Measurements from ENCODE around the gene PFDN4. TPM values are rescaled to one million over a fixed set of nuclear protein-coding genes. Genes with fewer than 3 reads are reported as not detected.
"Not testable (repeated sequence)": the region's sequence is repeated elsewhere in the genome, so short reads cannot be mapped to it uniquely, and the experiment has no call there.

The PFDN4 gene
- total RNA-seq, 1 donor from 2014 or later: 72.6 TPM

DNA sequence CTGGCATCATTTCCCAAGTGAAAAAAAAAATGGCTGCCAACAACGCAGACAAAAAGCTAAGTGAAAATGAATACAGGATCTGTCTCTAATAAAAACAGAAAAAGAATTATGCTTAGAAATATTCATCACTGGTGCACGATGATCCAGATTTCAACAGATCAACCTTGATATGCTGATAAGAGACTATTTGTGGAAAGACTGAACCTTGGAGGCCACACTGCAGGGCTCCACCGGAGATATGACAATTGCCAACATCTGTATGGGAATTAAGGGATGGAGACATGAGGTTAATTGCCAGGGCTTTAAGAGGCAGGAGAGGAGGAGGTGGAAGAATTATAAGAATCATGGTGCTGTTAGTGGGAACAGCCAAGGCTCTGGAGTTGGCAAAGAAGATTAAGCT lies 48.3 kb downstream of the PFDN4 start:
- Mint-ChIP-seq H3K4me3 (no peak overlapping the region), H3K36me3 (ENCODE audit: low read depth) (no peaks in the 10 kb centered on the region), H3K27me3 (ENCODE audit: insufficient read depth) (no peaks in the 10 kb centered on the region), H3K9me3 (no peaks in the 10 kb centered on the region), H3K4me1 (ENCODE audit: low read depth) (no peaks in the 10 kb centered on the region), H3K27ac (no peak overlapping the region)
- intact Hi-C loops (cut with micrococcal nuclease): no loop called here
- DNase-seq (ENCODE audit: low spot score): no peak

DNA sequence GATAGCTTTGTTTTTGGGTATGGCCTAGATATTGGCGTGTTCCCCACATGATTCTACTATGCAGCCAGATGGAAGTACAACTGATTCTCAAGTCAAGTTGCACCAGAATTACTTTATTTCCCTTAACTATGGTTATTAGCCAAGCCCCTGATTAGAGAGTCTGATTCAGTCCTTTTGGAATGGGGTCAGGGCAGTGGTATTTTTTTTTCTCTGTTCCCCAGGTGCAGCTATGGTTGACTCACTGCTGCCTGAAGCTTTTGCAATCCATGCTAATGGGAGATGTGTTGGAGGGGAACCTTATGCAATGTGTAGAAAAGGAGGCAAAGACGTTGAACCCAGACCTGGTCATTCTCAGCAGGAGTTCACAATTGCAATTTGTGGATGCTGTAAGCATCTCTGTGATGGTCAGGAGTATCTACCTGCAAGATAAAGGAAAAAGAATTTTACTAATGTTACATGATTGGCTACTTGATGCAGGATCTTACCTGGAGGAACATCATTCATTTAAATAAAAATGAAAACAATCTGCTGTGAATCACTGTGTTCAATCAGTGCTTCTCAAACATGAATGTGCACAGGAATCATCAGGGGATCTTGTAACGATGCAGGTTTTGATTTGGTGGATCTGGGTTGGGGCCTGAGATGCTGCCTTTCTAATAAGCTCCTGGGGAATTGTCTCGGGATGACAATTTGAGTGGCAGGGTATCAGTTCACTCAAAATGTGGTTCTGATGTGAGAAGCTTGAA lies 49.4 kb downstream of the PFDN4 start:
- intact Hi-C loops (cut with micrococcal nuclease): no loop called here
- DNase-seq (ENCODE audit: low spot score): no peak
- Mint-ChIP-seq H3K4me3 (no peak overlapping the region), H3K36me3 (ENCODE audit: low read depth) (no peaks in the 10 kb centered on the region), H3K9me3 (no peaks in the 10 kb centered on the region), H3K27me3 (ENCODE audit: insufficient read depth) (no peaks in the 10 kb centered on the region), H3K27ac (no peak overlapping the region), H3K4me1 (ENCODE audit: low read depth) (no peaks in the 10 kb centered on the region)

DNA sequence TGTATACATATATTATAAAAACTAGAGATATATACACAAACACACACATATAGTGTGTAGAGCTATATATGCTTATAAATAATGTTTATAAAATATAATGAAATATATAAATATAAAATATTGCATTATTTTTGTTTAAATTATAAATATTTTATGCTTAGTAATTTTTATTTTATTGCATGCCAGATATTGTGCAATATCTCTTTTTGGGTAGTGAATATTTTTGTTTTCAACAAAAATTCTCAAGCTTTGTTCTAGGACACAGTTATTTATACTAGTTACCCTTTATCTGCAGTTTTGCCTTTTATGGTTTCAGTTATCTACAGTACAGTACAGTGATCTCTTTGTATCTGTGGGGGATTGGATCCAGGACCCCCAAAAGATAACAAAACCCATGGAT lies 52.2 kb downstream of the PFDN4 start:
- no peak overlapping the region for H3K27ac Mint-ChIP-seq

DNA sequence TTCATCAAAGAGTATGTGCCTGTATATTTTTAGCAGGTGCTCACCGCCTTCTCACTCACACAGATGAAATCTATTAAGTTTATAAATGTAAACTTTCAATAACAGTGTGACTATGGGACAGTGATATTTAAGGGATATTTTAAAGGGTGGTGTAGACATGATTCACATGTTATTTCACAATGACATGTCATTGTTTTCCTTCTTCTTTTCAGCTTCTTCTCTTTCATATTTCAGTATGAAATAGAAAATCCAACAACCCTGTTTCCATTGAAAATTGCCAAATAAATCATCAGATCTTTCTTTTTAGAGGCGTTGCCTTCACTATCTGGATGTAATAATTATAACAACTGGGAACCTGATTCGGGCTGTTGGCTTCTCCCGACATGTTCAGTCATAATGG lies 54.8 kb downstream of the PFDN4 start:
- no peaks in the 10 kb centered on the region for H3K9me3 Mint-ChIP-seq
- H3K4me1 Mint-ChIP-seq (ENCODE audit: low read depth): no peaks in the 10 kb centered on the region
- H3K36me3 Mint-ChIP-seq (ENCODE audit: low read depth): no peaks in the 10 kb centered on the region
- DNase-seq (ENCODE audit: low spot score): no peak
- no peak overlapping the region for H3K4me3 Mint-ChIP-seq
- intact Hi-C loops (cut with micrococcal nuclease): no loop called here
- no peaks in the 10 kb centered on the region for H3K27me3 Mint-ChIP-seq (ENCODE audit: insufficient read depth)
- no peak overlapping the region for H3K27ac Mint-ChIP-seq

More for the DNA sequence above, 52.2 kb downstream of the PFDN4 start:
- no peaks in the 10 kb centered on the region for H3K27me3 Mint-ChIP-seq (ENCODE audit: insufficient read depth)
- intact Hi-C loops (cut with micrococcal nuclease): no loop called here
- no peaks in the 10 kb centered on the region for H3K4me1 Mint-ChIP-seq (ENCODE audit: low read depth)
- no peaks in the 10 kb centered on the region for H3K9me3 Mint-ChIP-seq
- no peak overlapping the region for H3K4me3 Mint-ChIP-seq
- no peaks in the 10 kb centered on the region for H3K36me3 Mint-ChIP-seq (ENCODE audit: low read depth)
- no peak for DNase-seq (ENCODE audit: low spot score)

DNA sequence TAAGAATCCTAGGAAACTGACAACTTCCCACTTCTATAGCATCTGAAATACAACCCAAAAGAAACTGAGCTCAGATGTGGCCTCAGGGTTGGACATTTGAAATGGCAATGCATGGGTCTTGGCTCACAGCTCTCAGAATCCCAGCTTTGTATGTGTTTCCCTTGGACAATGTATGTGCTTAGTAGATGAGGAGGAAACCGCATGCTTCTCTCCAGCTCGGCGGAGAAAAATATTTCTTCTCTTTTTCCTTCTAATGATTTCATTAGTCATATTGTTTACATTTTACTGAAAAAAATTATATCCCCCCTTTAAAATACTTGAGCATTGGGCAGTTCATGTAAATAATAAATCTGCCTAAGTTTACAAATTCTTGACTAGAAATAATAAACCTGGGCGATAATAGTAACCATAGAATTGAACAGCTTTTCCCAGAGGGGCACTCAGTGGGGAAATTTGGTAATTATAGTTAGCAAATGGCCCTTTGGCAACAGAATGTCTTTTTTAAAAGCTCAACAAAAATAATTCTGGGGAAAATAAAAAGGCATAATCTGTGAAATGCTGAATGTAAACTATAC lies 55.3 kb downstream of the PFDN4 start:
- Mint-ChIP-seq H3K36me3 (ENCODE audit: low read depth) (no peaks in the 10 kb centered on the region), H3K27me3 (ENCODE audit: insufficient read depth) (no peaks in the 10 kb centered on the region), H3K4me1 (ENCODE audit: low read depth) (no peaks in the 10 kb centered on the region), H3K27ac (no peak overlapping the region), H3K9me3 (no peaks in the 10 kb centered on the region), H3K4me3 (no peak overlapping the region)
- DNase-seq (ENCODE audit: low spot score): no peak
- intact Hi-C loops (cut with micrococcal nuclease): no loop called here

DNA sequence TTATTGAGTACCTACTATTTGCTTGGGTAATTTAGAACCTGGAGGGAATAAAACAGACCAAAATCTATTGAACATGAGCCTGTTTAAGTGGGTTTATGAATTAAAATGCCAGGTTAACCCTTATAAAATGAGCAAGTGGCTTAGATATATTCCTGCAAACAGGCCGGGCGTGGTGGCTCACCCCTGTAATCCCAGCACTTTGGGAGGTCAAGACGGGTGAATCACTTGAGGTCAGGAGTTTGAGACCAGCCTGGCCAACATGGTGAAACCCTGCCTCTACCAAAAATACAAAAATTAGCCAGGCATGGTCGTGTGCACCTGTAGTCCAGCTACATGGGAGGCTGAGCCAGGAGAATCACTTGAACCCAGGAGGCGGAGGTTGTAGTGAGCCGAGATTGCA lies 57.9 kb downstream of the PFDN4 start:
- not testable (repeated sequence) for H3K4me1 Mint-ChIP-seq (ENCODE audit: low read depth); DNase-seq (ENCODE audit: low spot score)

DNA sequence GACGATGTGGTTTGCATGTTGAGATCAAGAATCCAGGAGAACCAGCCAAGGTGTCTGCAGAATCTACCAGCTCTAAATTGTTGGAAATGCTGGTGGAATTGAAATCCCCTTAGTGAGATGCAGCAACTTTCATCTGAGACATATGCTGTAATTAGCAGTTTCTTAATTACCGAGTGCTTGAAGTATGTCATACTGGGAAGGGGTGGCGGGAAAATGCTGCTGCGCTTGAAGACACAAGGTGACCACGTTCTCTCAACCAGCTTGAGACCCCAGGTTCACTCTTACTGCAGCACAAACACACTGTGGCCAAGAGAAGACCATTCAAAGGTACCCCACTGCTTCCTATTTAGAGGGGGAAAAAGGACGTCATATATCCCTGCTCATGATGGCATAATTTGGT lies 59.0 kb downstream of the PFDN4 start:
- Mint-ChIP-seq H3K4me3 (no peak overlapping the region), H3K27ac (no peak overlapping the region), H3K27me3 (ENCODE audit: insufficient read depth) (no peaks in the 10 kb centered on the region), H3K9me3 (no peaks in the 10 kb centered on the region), H3K4me1 (ENCODE audit: low read depth) (no peaks in the 10 kb centered on the region), H3K36me3 (ENCODE audit: low read depth) (no peaks in the 10 kb centered on the region)
- no peak for DNase-seq (ENCODE audit: low spot score)
- intact Hi-C loops (cut with micrococcal nuclease): no loop called here

More for the DNA sequence above, 57.9 kb downstream of the PFDN4 start:
- H3K4me3 Mint-ChIP-seq; H3K9me3 Mint-ChIP-seq; H3K27ac Mint-ChIP-seq; H3K36me3 Mint-ChIP-seq (ENCODE audit: low read depth); intact Hi-C loops (cut with micrococcal nuclease); H3K27me3 Mint-ChIP-seq (ENCODE audit: insufficient read depth): not testable (repeated sequence)

DNA sequence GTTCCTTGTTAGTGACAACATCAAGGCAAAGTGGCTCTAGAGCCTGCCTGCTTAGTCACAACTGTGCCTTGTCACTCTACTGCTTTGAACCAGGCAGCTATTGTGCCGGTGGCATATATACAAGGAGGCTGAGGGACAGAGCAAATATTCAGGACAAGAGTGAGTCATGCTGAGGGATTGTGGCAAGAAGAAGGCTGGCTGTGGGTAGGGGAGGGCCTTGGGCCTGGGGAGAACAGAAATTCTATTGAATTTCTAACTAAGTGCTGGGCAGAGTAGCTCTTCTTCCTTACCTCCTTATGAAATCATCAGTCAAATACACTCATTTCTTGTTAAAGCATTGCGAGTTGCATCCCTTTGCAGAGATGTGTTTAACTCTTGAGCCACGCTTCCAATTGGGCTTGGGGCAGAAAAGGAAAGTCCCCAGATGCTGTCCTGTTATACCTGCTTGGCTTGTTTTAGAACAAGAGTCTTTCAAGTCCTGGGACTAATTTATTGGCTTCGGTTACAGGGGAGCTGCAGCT lies 59.7 kb downstream of the PFDN4 start:
- no peaks in the 10 kb centered on the region for H3K9me3 Mint-ChIP-seq
- no peaks in the 10 kb centered on the region for H3K27me3 Mint-ChIP-seq (ENCODE audit: insufficient read depth)
- H3K4me1 Mint-ChIP-seq (ENCODE audit: low read depth): no peaks in the 10 kb centered on the region
- H3K27ac Mint-ChIP-seq: no peak overlapping the region
- no peak overlapping the region for H3K4me3 Mint-ChIP-seq
- intact Hi-C loops (cut with micrococcal nuclease): no loop called here
- DNase-seq (ENCODE audit: low spot score): no peak
- no peaks in the 10 kb centered on the region for H3K36me3 Mint-ChIP-seq (ENCODE audit: low read depth)

DNA sequence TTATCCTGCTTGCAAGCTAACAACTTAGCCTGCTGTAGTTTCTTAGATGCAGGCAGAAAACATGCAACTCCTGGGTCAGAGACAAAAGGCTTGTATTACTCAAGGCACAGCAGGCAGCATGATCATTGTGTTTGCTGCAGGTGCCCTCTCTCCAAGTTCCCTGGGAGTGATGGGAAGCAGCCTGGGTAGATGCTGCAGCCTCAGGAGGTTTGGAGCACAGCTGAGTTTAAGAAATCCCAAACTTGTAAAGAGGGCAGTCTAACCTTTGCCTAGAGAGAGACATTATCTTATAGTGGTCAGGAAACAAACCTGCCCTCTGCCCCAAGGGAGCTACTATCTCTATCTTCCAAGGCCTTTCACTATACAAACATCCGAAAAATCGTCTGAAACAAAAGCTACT lies 61.1 kb downstream of the PFDN4 start:
- H3K4me1 Mint-ChIP-seq (ENCODE audit: low read depth): no peaks in the 10 kb centered on the region
- intact Hi-C loops (cut with micrococcal nuclease): no loop called here
- H3K4me3 Mint-ChIP-seq: no peak overlapping the region
- H3K27ac Mint-ChIP-seq: no peak overlapping the region
- H3K27me3 Mint-ChIP-seq (ENCODE audit: insufficient read depth): no peaks in the 10 kb centered on the region
- no peak for DNase-seq (ENCODE audit: low spot score)
- no peaks in the 10 kb centered on the region for H3K9me3 Mint-ChIP-seq
- no peaks in the 10 kb centered on the region for H3K36me3 Mint-ChIP-seq (ENCODE audit: low read depth)

Other genes with a start within 250 kb of the PFDN4 start
- gene BCAS1, start 137.5 kb upstream of the PFDN4 start, total RNA-seq: not detected in 2 replicates
- gene CYP24A1, start 34.1 kb upstream of the PFDN4 start, total RNA-seq: not detected in 2 replicates